Testis (tissue), 2 donors: ENCODE results near the gene TJP1.

ENCODE experiments used
- POLR2A ChIP-seq: fragments of 450-650 bp; IDR thresholded peaks from one replicate; pipeline ENCODE4 v1.6.1; 2017; ENCODE audit warnings: antibody characterized with exemption, mild to moderate bottlenecking, moderate library complexity
- TF ChIP-seq, protein P1 (sequence below), 3 experiments: fragments of 450-650 bp in 2 of 3; fragments of 200-600 bp in 1 of 3; sonication (generic) in 1 of 3; IDR thresholded peaks; one replicate each; pipeline ENCODE4 v1.5.1; 2016 to 2019; ENCODE audit warnings: antibody characterized with exemption in 3 of 3, mild to moderate bottlenecking in 2 of 3, moderate library complexity in 1 of 3

DNA sequence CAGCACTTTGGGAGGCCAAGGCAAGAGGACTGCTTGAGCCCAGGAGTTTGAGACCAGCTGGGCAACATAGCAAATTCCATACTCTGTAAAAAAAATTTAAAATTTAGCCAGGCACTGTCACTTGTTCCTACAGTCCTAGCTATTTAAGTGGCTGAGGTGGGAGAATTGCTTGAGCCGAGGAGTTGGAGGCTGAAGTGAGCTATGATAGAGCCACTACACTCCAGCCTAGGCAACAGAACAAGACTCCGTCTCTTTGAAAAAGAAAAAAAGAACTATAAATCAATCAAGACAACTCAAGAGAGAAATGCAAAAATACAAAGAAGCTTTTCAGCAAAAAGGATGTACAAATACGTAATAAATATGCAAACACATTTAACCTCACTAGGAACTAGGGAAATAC, 78.8 kb downstream of the TJP1 start:
- TF ChIP-seq, protein P1, sequence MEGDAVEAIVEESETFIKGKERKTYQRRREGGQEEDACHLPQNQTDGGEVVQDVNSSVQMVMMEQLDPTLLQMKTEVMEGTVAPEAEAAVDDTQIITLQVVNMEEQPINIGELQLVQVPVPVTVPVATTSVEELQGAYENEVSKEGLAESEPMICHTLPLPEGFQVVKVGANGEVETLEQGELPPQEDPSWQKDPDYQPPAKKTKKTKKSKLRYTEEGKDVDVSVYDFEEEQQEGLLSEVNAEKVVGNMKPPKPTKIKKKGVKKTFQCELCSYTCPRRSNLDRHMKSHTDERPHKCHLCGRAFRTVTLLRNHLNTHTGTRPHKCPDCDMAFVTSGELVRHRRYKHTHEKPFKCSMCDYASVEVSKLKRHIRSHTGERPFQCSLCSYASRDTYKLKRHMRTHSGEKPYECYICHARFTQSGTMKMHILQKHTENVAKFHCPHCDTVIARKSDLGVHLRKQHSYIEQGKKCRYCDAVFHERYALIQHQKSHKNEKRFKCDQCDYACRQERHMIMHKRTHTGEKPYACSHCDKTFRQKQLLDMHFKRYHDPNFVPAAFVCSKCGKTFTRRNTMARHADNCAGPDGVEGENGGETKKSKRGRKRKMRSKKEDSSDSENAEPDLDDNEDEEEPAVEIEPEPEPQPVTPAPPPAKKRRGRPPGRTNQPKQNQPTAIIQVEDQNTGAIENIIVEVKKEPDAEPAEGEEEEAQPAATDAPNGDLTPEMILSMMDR (IDR thresholded peaks at IDR 0.05): no peak
- TF ChIP-seq POLR2A: no peak
